Measurements from ENCODE around the gene AAK1. TPM values are rescaled to one million over a fixed set of nuclear protein-coding genes. Genes with fewer than 3 reads are reported as not detected.

AAK1 gene
- total and polyA plus RNA-seq, 4 donors = 6.9 to 95.6 (median 51.0) TPM

DNA sequence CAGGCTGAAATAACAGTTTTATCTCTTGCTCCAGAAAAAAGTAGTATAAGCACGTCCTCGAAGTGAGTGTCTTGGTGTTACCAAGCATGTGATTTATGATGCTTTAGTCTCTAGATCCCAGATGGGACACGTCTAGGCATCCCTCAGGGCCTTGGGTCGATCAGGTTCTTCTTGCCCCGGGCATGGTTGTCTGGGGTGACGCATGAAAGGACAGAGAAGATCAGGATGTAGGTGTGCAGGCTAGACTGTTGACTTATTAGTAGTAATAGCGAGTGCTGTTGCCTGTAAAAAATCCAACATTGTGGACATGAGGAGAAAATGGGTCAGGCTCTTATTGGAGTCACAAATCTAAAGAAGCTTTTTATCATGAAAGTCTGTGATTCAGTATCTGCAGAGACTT lies 112.4 kb downstream of the AAK1 start:
- no peak overlapping the region for H3K4me3 ChIP-seq (ENCODE audit: low read length in 2 of 2)
- H3K27ac ChIP-seq (ENCODE audit: low read depth in 1 of 2, low read length in 2 of 2) = no peak overlapping the region
- intact Hi-C loops (cut with DNase I) = no loop called here
- peaks cover 2 to 6% of the 10 kb centered on the region in 2 donors for H3K36me3 ChIP-seq (ENCODE audit: control insufficient read depth in 1 of 2, insufficient read depth in 2 of 2, low read length in 1 of 2)
- 67 to 73% methylated on average over 7 of the region's 7 CpGs for WGBS, 2 donors
- no peaks in the 10 kb centered on the region for H3K27me3 ChIP-seq (ENCODE audit: control insufficient read depth in 1 of 2, insufficient read depth in 2 of 2, low read length in 1 of 2)
- no peaks in the 10 kb centered on the region for H3K4me1 ChIP-seq (ENCODE audit: control insufficient read depth in 1 of 2, insufficient read depth in 2 of 2, low read length in 2 of 2)
- ATAC-seq (ENCODE audit: low FRiP score) (no peak), DNase-seq (no peak)
- H3K9me3 ChIP-seq (ENCODE audit: control insufficient read depth, low read length) = no peaks in the 10 kb centered on the region

- 74 to 81% methylated on average over 2 of the region's 2 CpGs for WGBS, 2 donors
- H3K27me3 ChIP-seq (ENCODE audit: control insufficient read depth in 1 of 2, insufficient read depth in 2 of 2, low read length in 1 of 2) = no peaks in the 10 kb centered on the region
- no peak for DNase-seq
- no peaks in the 10 kb centered on the region for H3K9me3 ChIP-seq (ENCODE audit: control insufficient read depth, low read length)
- H3K27ac ChIP-seq (ENCODE audit: low read depth in 1 of 2, low read length in 2 of 2) = no peak overlapping the region
- intact Hi-C loops (cut with DNase I) = no loop called here
- H3K4me3 ChIP-seq (ENCODE audit: low read length in 2 of 2) = no peak overlapping the region
- no peaks in the 10 kb centered on the region for H3K4me1 ChIP-seq (ENCODE audit: control insufficient read depth in 1 of 2, insufficient read depth in 2 of 2, low read length in 2 of 2)
- no peak for ATAC-seq (ENCODE audit: low FRiP score)
- peaks cover 2 to 9% of the 10 kb centered on the region in 2 donors for H3K36me3 ChIP-seq (ENCODE audit: control insufficient read depth in 1 of 2, insufficient read depth in 2 of 2, low read length in 1 of 2)
Observed at GRCh38 chr2:69529480-69529879, 114.1 kb downstream of the AAK1 start.

- Histone ChIP-seq H3K36me3 (ENCODE audit: control insufficient read depth in 1 of 2, insufficient read depth in 2 of 2, low read length in 1 of 2) (peaks cover 2 to 12% of the 10 kb centered on the region in 2 donors), H3K27me3 (ENCODE audit: control insufficient read depth in 1 of 2, insufficient read depth in 2 of 2, low read length in 1 of 2) (no peaks in the 10 kb centered on the region), H3K27ac (ENCODE audit: low read depth in 1 of 2, low read length in 2 of 2) (no peak overlapping the region), H3K4me1 (ENCODE audit: control insufficient read depth in 1 of 2, insufficient read depth in 2 of 2, low read length in 2 of 2) (no peaks in the 10 kb centered on the region), H3K4me3 (ENCODE audit: low read length in 2 of 2) (no peak overlapping the region), H3K9me3 (ENCODE audit: control insufficient read depth, low read length) (no peaks in the 10 kb centered on the region)
- intact Hi-C loops (cut with DNase I) = no loop called here
- WGBS, 2 donors = 80 to 87% methylated on average over 3 of the region's 3 CpGs
- ATAC-seq (ENCODE audit: low FRiP score) (no peak), DNase-seq (no peak)
Observed at GRCh38 chr2:69525261-69525660, 118.3 kb downstream of the AAK1 start.

DNA sequence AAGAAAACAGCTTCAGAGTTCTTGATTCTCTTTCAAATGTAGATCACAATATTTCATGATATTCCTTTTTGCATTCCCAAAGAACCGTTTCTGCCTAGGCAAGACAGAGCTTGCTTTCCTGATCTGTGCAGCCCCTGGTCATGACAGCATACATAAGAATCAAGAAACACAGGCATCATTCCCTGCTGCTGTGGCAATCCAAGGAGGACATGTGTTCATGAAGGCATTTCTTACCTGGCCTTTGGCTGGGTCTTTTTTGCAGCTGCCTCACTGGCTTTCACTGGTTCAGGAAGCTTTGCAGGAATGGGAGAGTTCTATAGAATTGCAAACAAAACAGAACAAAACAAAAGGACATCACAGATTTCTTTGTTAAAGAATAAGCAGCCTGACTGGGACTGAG lies 118.7 kb downstream of the AAK1 start:
- Histone ChIP-seq H3K27me3 (ENCODE audit: control insufficient read depth in 1 of 2, insufficient read depth in 2 of 2, low read length in 1 of 2) (no peaks in the 10 kb centered on the region), H3K9me3 (ENCODE audit: control insufficient read depth, low read length) (no peaks in the 10 kb centered on the region), H3K4me1 (ENCODE audit: control insufficient read depth in 1 of 2, insufficient read depth in 2 of 2, low read length in 2 of 2) (no peaks in the 10 kb centered on the region), H3K4me3 (ENCODE audit: low read length in 2 of 2) (no peak overlapping the region), H3K27ac (ENCODE audit: low read depth in 1 of 2, low read length in 2 of 2) (no peak overlapping the region), H3K36me3 (ENCODE audit: control insufficient read depth in 1 of 2, insufficient read depth in 2 of 2, low read length in 1 of 2) (peaks cover 2 to 12% of the 10 kb centered on the region in 2 donors)
- no peak for DNase-seq
- no peak for ATAC-seq (ENCODE audit: low FRiP score)
- intact Hi-C loops (cut with DNase I) = no loop called here
- WGBS, 2 donors = 85 to 86% methylated on average over 1 of the region's 1 CpG

- Histone ChIP-seq H3K36me3 (ENCODE audit: control insufficient read depth in 1 of 2, insufficient read depth in 2 of 2, low read length in 1 of 2) (peaks cover 2 to 15% of the 10 kb centered on the region in 2 donors), H3K27ac (ENCODE audit: low read depth in 1 of 2, low read length in 2 of 2) (no peak overlapping the region), H3K4me3 (ENCODE audit: low read length in 2 of 2) (no peak overlapping the region), H3K9me3 (ENCODE audit: control insufficient read depth, low read length) (no peaks in the 10 kb centered on the region), H3K4me1 (ENCODE audit: control insufficient read depth in 1 of 2, insufficient read depth in 2 of 2, low read length in 2 of 2) (no peaks in the 10 kb centered on the region), H3K27me3 (ENCODE audit: control insufficient read depth in 1 of 2, insufficient read depth in 2 of 2, low read length in 1 of 2) (no peaks in the 10 kb centered on the region)
- no peak for DNase-seq
- intact Hi-C loops (cut with DNase I) = no loop called here
- WGBS, 2 donors = 83 to 90% methylated on average over 2 of the region's 2 CpGs
- ATAC-seq (ENCODE audit: low FRiP score) = no peak
Observed at GRCh38 chr2:69521747-69522146, 121.8 kb downstream of the AAK1 start.

GRCh38 chr2:69518841-69519240 lies 124.7 kb downstream of the AAK1 start:
- DNase-seq = peak in 1 of 2 donors; percentile 69
- intact Hi-C loops (cut with DNase I) = loop anchor here in 1 of 2 donors (10.0 kb wide), 1 partner anchor 144 kb away; no protein-coding TSS in a partner anchor
- no peak for ATAC-seq (ENCODE audit: low FRiP score)

GRCh38 chr2:69517410-69517809 lies 126.1 kb downstream of the AAK1 start:
- 87 to 90% methylated on average over 7 of the region's 7 CpGs for WGBS, 2 donors
- no peaks in the 10 kb centered on the region for H3K27me3 ChIP-seq (ENCODE audit: control insufficient read depth in 1 of 2, insufficient read depth in 2 of 2, low read length in 1 of 2)
- peaks cover 2 to 9% of the 10 kb centered on the region in 2 donors for H3K36me3 ChIP-seq (ENCODE audit: control insufficient read depth in 1 of 2, insufficient read depth in 2 of 2, low read length in 1 of 2)
- ATAC-seq (ENCODE audit: low FRiP score) (no peak), DNase-seq (no peak)
- H3K27ac ChIP-seq (ENCODE audit: low read depth in 1 of 2, low read length in 2 of 2) = no peak overlapping the region
- no peaks in the 10 kb centered on the region for H3K9me3 ChIP-seq (ENCODE audit: control insufficient read depth, low read length)
- intact Hi-C loops (cut with DNase I) = loop anchor here in 1 of 2 donors (10.0 kb wide), 1 partner anchor 143 kb away; no protein-coding TSS in a partner anchor
- no peak overlapping the region for H3K4me3 ChIP-seq (ENCODE audit: low read length in 2 of 2)
- no peaks in the 10 kb centered on the region for H3K4me1 ChIP-seq (ENCODE audit: control insufficient read depth in 1 of 2, insufficient read depth in 2 of 2, low read length in 2 of 2)

More at GRCh38 chr2:69518841-69519240, 124.7 kb downstream of the AAK1 start:
- no peaks in the 10 kb centered on the region for H3K9me3 ChIP-seq (ENCODE audit: control insufficient read depth, low read length)
- WGBS, 2 donors = 48 to 65% methylated on average over 6 of the region's 6 CpGs
- H3K27ac ChIP-seq (ENCODE audit: low read depth in 1 of 2, low read length in 2 of 2) = no peak overlapping the region
- no peaks in the 10 kb centered on the region for H3K27me3 ChIP-seq (ENCODE audit: control insufficient read depth in 1 of 2, insufficient read depth in 2 of 2, low read length in 1 of 2)
- H3K4me1 ChIP-seq (ENCODE audit: control insufficient read depth in 1 of 2, insufficient read depth in 2 of 2, low read length in 2 of 2) = no peaks in the 10 kb centered on the region
- no peak overlapping the region for H3K4me3 ChIP-seq (ENCODE audit: low read length in 2 of 2)
- peaks cover 2 to 10% of the 10 kb centered on the region in 2 donors for H3K36me3 ChIP-seq (ENCODE audit: control insufficient read depth in 1 of 2, insufficient read depth in 2 of 2, low read length in 1 of 2)

- DNase-seq (no peak), ATAC-seq (ENCODE audit: low FRiP score) (no peak)
Observed at GRCh38 chr2:69514819-69515218, 128.7 kb downstream of the AAK1 start.

GRCh38 chr2:69514406-69514805 lies 129.1 kb downstream of the AAK1 start:
- intact Hi-C loops (cut with DNase I) = loop anchor here in 1 of 2 donors (10.0 kb wide), 1 partner anchor 140 kb away; no protein-coding TSS in a partner anchor
- WGBS, 2 donors = 21 to 23% methylated on average over 2 of the region's 2 CpGs
- Histone ChIP-seq H3K4me1 (ENCODE audit: control insufficient read depth in 1 of 2, insufficient read depth in 2 of 2, low read length in 2 of 2) (no peaks in the 10 kb centered on the region), H3K27me3 (ENCODE audit: control insufficient read depth in 1 of 2, insufficient read depth in 2 of 2, low read length in 1 of 2) (no peaks in the 10 kb centered on the region), H3K4me3 (ENCODE audit: low read length in 2 of 2) (no peak overlapping the region), H3K9me3 (ENCODE audit: control insufficient read depth, low read length) (no peaks in the 10 kb centered on the region), H3K36me3 (ENCODE audit: control insufficient read depth in 1 of 2, insufficient read depth in 2 of 2, low read length in 1 of 2) (peaks cover 10 to 16% of the 10 kb centered on the region in 2 donors), H3K27ac (ENCODE audit: low read depth in 1 of 2, low read length in 2 of 2) (no peak overlapping the region)
- peak; percentile 59 for ATAC-seq (ENCODE audit: low FRiP score)
- DNase-seq = peak in 1 of 2 donors; percentile 62

More at GRCh38 chr2:69514819-69515218, 128.7 kb downstream of the AAK1 start:
- peaks cover 10 to 14% of the 10 kb centered on the region in 2 donors for H3K36me3 ChIP-seq (ENCODE audit: control insufficient read depth in 1 of 2, insufficient read depth in 2 of 2, low read length in 1 of 2)
- no peaks in the 10 kb centered on the region for H3K9me3 ChIP-seq (ENCODE audit: control insufficient read depth, low read length)
- H3K27me3 ChIP-seq (ENCODE audit: control insufficient read depth in 1 of 2, insufficient read depth in 2 of 2, low read length in 1 of 2) = no peaks in the 10 kb centered on the region
- H3K4me1 ChIP-seq (ENCODE audit: control insufficient read depth in 1 of 2, insufficient read depth in 2 of 2, low read length in 2 of 2) = no peaks in the 10 kb centered on the region
- no peak overlapping the region for H3K4me3 ChIP-seq (ENCODE audit: low read length in 2 of 2)
- H3K27ac ChIP-seq (ENCODE audit: low read depth in 1 of 2, low read length in 2 of 2) = peak overlapping the region in 1 of 2 donors; percentile 73
- 58 to 67% methylated on average over 1 of the region's 1 CpG for WGBS, 2 donors
- intact Hi-C loops (cut with DNase I) = loop anchor here in 1 of 2 donors (10.0 kb wide), 1 partner anchor 140 kb away; no protein-coding TSS in a partner anchor
